Smooth muscle cell (in vitro differentiated cells): Measurements from ENCODE around the gene RASGRP2. TPM values are rescaled to one million over a fixed set of nuclear protein-coding genes. Genes with fewer than 3 reads are reported as not detected.

Experiments
- DNase-seq: peaks from one replicate; lab custom pipeline; 2025; ENCODE audit not compliant: unreplicated experiment; lab: John Stamatoyannopoulos, UW
- H2AFZ ChIP-seq: fragments of 200-600 bp; sonication (generic); 2 replicates; pipeline ENCODE4 v1.6.0; 2016; ENCODE audit warnings: antibody characterized with exemption, low read depth, mild to moderate bottlenecking
- H3F3A ChIP-seq: fragments of 200-600 bp; sonication (generic); 2 replicates; pipeline ENCODE4 v1.6.0; 2017; ENCODE audit warnings: antibody characterized with exemption, low read depth
- H3K27ac ChIP-seq: fragments of 200-600 bp; sonication (generic); 2 replicates; pipeline ENCODE4 v1.5.1; 2016; ENCODE audit warnings: low read depth, mild to moderate bottlenecking
- H3K27me3 ChIP-seq: fragments of 200-600 bp; sonication (generic); 2 replicates; pipeline ENCODE4 v1.6.1; 2016; ENCODE audit warnings: low read depth, mild to moderate bottlenecking
- H3K36me3 ChIP-seq: fragments of 200-600 bp; sonication (generic); 2 replicates; pipeline ENCODE4 v1.5.1; 2016; ENCODE audit warnings: low read depth
- H3K4me1 ChIP-seq: fragments of 200-600 bp; sonication (generic); 2 replicates; pipeline ENCODE4 v1.5.1; 2016; ENCODE audit warnings: low read depth
- H3K4me2 ChIP-seq: fragments of 200-600 bp; sonication (generic); 2 replicates; pipeline ENCODE4 v1.6.0; 2016; ENCODE audit warnings: mild to moderate bottlenecking
- H3K4me3 ChIP-seq: fragments of 200-600 bp; sonication (generic); 2 replicates; pipeline ENCODE4 v1.5.1; 2016; ENCODE audit warnings: mild to moderate bottlenecking
- H3K79me2 ChIP-seq: fragments of 200-600 bp; sonication (generic); 2 replicates; pipeline ENCODE4 v1.6.0; 2016; ENCODE audit warnings: low read depth, mild to moderate bottlenecking
- H3K9ac ChIP-seq: fragments of 200-600 bp; sonication (generic); 2 replicates; pipeline ENCODE4 v1.6.0; 2016; ENCODE audit warnings: low read depth
- H3K9me3 ChIP-seq: fragments of 200-600 bp; sonication (generic); replicated peaks from 2 replicates; pipeline ENCODE4 v1.5.1; 2016; ENCODE audit warnings: low read depth
- H4K20me1 ChIP-seq: fragments of 200-600 bp; sonication (generic); 2 replicates; pipeline ENCODE4 v1.6.0; 2016; ENCODE audit warnings: low read depth
- WGBS: methylation state at CpG from one replicate; pipeline ENCODE4 v1.1.7; 2016; ENCODE audit warnings: low lambda C conversion rate; 5-methylcytosine and 5-hydroxymethylcytosine counted together
- polyA plus RNA-seq: library from polyadenylated mRNA; unstranded; fragments of >200 nt; fragmentation: Nextera tagmentation; extraction: Ambion mirVana; gene quantifications from 2 replicates; pipeline ENCODE4 v1.2.1, GENCODE V29; 2016
- total RNA-seq: library from RNA; depleted of rRNA; stranded (reverse); fragments of >200 nt; gene quantifications from 2 replicates; pipeline ENCODE4 v1.2.3, GENCODE V29; 2014
- TF ChIP-seq, protein P1 (sequence below): fragments of 200-600 bp; sonication (generic); IDR thresholded peaks from 2 replicates; pipeline ENCODE4 v1.5.1; 2017; ENCODE audit warnings: borderline replicate concordance, mild to moderate bottlenecking, antibody characterized with exemption; ENCODE audit not compliant: insufficient read depth, poor library complexity, severe bottlenecking

The RASGRP2 gene
- total and polyA plus RNA-seq, 2 experiments from 2014 or later = 0.78 to 2.9 TPM

- no peak overlapping the region for H3K9ac ChIP-seq
- H3K27me3 ChIP-seq = peaks cover 18% of the 10 kb centered on the region
- H3F3A ChIP-seq = no peaks in the 10 kb centered on the region
- H3K79me2 ChIP-seq = no peaks in the 10 kb centered on the region
- H3K27ac ChIP-seq = no peak overlapping the region
- no peak for DNase-seq
- no peaks in the 10 kb centered on the region for H4K20me1 ChIP-seq
- H2AFZ ChIP-seq = peak overlapping the region; percentile 57
- H3K4me2 ChIP-seq = no peak overlapping the region
- H3K4me3 ChIP-seq = no peak overlapping the region
- TF ChIP-seq, protein P1, sequence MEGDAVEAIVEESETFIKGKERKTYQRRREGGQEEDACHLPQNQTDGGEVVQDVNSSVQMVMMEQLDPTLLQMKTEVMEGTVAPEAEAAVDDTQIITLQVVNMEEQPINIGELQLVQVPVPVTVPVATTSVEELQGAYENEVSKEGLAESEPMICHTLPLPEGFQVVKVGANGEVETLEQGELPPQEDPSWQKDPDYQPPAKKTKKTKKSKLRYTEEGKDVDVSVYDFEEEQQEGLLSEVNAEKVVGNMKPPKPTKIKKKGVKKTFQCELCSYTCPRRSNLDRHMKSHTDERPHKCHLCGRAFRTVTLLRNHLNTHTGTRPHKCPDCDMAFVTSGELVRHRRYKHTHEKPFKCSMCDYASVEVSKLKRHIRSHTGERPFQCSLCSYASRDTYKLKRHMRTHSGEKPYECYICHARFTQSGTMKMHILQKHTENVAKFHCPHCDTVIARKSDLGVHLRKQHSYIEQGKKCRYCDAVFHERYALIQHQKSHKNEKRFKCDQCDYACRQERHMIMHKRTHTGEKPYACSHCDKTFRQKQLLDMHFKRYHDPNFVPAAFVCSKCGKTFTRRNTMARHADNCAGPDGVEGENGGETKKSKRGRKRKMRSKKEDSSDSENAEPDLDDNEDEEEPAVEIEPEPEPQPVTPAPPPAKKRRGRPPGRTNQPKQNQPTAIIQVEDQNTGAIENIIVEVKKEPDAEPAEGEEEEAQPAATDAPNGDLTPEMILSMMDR = no peak
- no peaks in the 10 kb centered on the region for H3K36me3 ChIP-seq
- 80% methylated on average over 16 of the region's 19 CpGs for WGBS
- H3K9me3 ChIP-seq = no peaks in the 10 kb centered on the region
- H3K4me1 ChIP-seq = no peaks in the 10 kb centered on the region
These were observed 56.1 kb downstream of the RASGRP2 start for GRCh38 chr11:64687643-64688533.

DNA sequence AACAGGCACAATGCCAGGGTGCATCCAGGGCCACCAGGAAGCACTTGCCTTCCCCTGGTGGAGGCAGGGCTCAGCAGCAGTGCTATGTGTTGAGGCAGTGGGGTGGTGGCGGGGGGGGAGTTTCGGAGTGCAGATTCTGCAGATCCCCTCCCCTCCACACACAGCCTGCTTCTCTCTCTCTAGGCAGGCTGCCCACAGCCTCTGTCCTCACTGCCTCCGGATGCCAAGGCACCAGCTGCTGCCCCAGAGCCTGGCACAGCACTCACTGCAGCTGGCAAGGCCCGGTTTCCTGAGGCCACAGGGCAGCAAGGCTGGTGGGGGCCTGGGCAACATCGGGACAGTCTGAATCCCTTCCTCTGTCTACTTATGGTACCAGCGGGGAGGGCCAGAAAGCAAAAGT, 56.7 kb downstream of the RASGRP2 start:
- Histone ChIP-seq H3K27ac (no peak overlapping the region), H3K9me3 (no peaks in the 10 kb centered on the region), H3K9ac (no peak overlapping the region), H3F3A (no peaks in the 10 kb centered on the region), H3K27me3 (peaks cover 11% of the 10 kb centered on the region), H2AFZ (no peak overlapping the region), H4K20me1 (no peaks in the 10 kb centered on the region), H3K4me1 (no peaks in the 10 kb centered on the region), H3K36me3 (no peaks in the 10 kb centered on the region), H3K4me2 (no peak overlapping the region), H3K79me2 (no peaks in the 10 kb centered on the region), H3K4me3 (no peak overlapping the region)
- TF ChIP-seq, protein P1 = no peak
- WGBS = 89% methylated on average over 6 of the region's 6 CpGs
- DNase-seq = no peak

GRCh38 chr11:64686466-64687170, 57.3 kb downstream of the RASGRP2 start:
- Histone ChIP-seq H3K36me3 (no peaks in the 10 kb centered on the region), H3K4me1 (no peaks in the 10 kb centered on the region), H3K79me2 (no peaks in the 10 kb centered on the region), H3K27me3 (peaks cover 6% of the 10 kb centered on the region), H4K20me1 (no peaks in the 10 kb centered on the region), H3K9ac (no peak overlapping the region), H3K4me3 (no peak overlapping the region), H3K4me2 (no peak overlapping the region), H2AFZ (no peak overlapping the region), H3F3A (no peaks in the 10 kb centered on the region), H3K9me3 (no peaks in the 10 kb centered on the region), H3K27ac (no peak overlapping the region)
- TF ChIP-seq, protein P1 = no peak
- DNase-seq = no peak
- 87% methylated on average over 9 of the region's 9 CpGs for WGBS
